NT2/D1 (cell line): ENCODE measurements around the gene CYP46A1.

ENCODE experiments used
- DNase-seq: peaks from one replicate; pipeline ENCODE4 v3.0.0-alpha.2; 2011; ENCODE audit warnings: low read depth, low spot score
- H3K27me3 ChIP-seq: 2 replicates; pipeline ENCODE4 v1.6.0; 2011; ENCODE audit warnings: mild to moderate bottlenecking; ENCODE audit not compliant: insufficient read length, insufficient read depth
- H3K36me3 ChIP-seq: 2 replicates; pipeline ENCODE4 v1.6.1; 2011; ENCODE audit warnings: mild to moderate bottlenecking, low read length, mixed read lengths; ENCODE audit not compliant: insufficient read depth, insufficient read length
- H3K4me1 ChIP-seq: 2 replicates; pipeline ENCODE4 v1.5.1; 2011; ENCODE audit not compliant: insufficient read depth, insufficient read length
- H3K4me3 ChIP-seq: 2 replicates; pipeline ENCODE4 v1.5.1; 2011; ENCODE audit warnings: low read depth; ENCODE audit not compliant: insufficient read length
- H3K9ac ChIP-seq: 2 replicates; pipeline ENCODE4 v1.6.0; 2011; ENCODE audit warnings: low read depth; ENCODE audit not compliant: insufficient read length
- H3K9me3 ChIP-seq: 2 replicates; pipeline ENCODE4 v1.5.1; 2011; ENCODE audit warnings: mild to moderate bottlenecking, low read length; ENCODE audit not compliant: insufficient read depth
- SUZ12 ChIP-seq: IDR thresholded peaks from 2 replicates; pipeline ENCODE4 v1.6.1; 2011; ENCODE audit not compliant: insufficient read length, insufficient read depth; ENCODE audit errors: extremely low read depth
- YY1 ChIP-seq: IDR thresholded peaks from 2 replicates; pipeline ENCODE4 v1.6.1; 2011; ENCODE audit not compliant: insufficient read length, insufficient read depth
- ZNF274 ChIP-seq: IDR thresholded peaks from 2 replicates; pipeline ENCODE4 v1.6.1; 2011; ENCODE audit warnings: mild to moderate bottlenecking, low read depth, low read length

The CYP46A1 gene

GRCh38 chr14:99679996-99680395, 4.1 kb upstream of the CYP46A1 start:
- DNase-seq = no peak
- Histone ChIP-seq H3K4me3 (no peak overlapping the region), H3K9ac (no peak overlapping the region), H3K36me3 (no peaks in the 10 kb centered on the region), H3K4me1 (peaks cover 11% of the 10 kb centered on the region), H3K9me3 (peaks cover 18% of the 10 kb centered on the region), H3K27me3 (no peaks in the 10 kb centered on the region)
- TF ChIP-seq SUZ12 (no peak), ZNF274 (no peak), YY1 (no peak)

- Histone ChIP-seq H3K9me3 (peaks cover 18% of the 10 kb centered on the region), H3K4me1 (peaks cover 4% of the 10 kb centered on the region), H3K36me3 (no peaks in the 10 kb centered on the region), H3K27me3 (no peaks in the 10 kb centered on the region), H3K4me3 (no peak overlapping the region), H3K9ac (no peak overlapping the region)
- no peak for DNase-seq
- TF ChIP-seq ZNF274 (no peak), SUZ12 (no peak), YY1 (no peak)
Observed at GRCh38 chr14:99681101-99681831, 2.8 kb upstream of the CYP46A1 start.

- Histone ChIP-seq H3K4me3 (no peak overlapping the region), H3K4me1 (no peaks in the 10 kb centered on the region), H3K36me3 (no peaks in the 10 kb centered on the region), H3K27me3 (no peaks in the 10 kb centered on the region), H3K9ac (no peak overlapping the region), H3K9me3 (peaks cover 18% of the 10 kb centered on the region)
- DNase-seq = no peak
- TF ChIP-seq SUZ12 (no peak), YY1 (no peak), ZNF274 (no peak)
Observed at GRCh38 chr14:99681832-99682148, 2.3 kb upstream of the CYP46A1 start.

GRCh38 chr14:99682809-99683618, 1.1 kb upstream of the CYP46A1 start:
- H3K4me1 ChIP-seq = no peaks in the 10 kb centered on the region
- peak overlapping the region; percentile 66 for H3K4me3 ChIP-seq
- TF ChIP-seq YY1 (no peak), ZNF274 (no peak), SUZ12 (no peak)
- peak overlapping the region; percentile 84 for H3K9ac ChIP-seq
- H3K9me3 ChIP-seq = peaks cover 8% of the 10 kb centered on the region
- no peaks in the 10 kb centered on the region for H3K36me3 ChIP-seq
- H3K27me3 ChIP-seq = no peaks in the 10 kb centered on the region
- DNase-seq = no peak

- H3K9ac ChIP-seq = peak overlapping the region; percentile 42
- no peak for DNase-seq
Observed at GRCh38 chr14:99684410-99684934, 374 bp downstream of the CYP46A1 start.

GRCh38 chr14:99685151-99685591, 1.1 kb downstream of the CYP46A1 start:
- H3K9ac ChIP-seq = no peak overlapping the region
- no peak overlapping the region for H3K4me3 ChIP-seq
- no peaks in the 10 kb centered on the region for H3K27me3 ChIP-seq
- TF ChIP-seq ZNF274 = no peak
- TF ChIP-seq SUZ12 = no peak
- no peak for TF ChIP-seq YY1
- no peaks in the 10 kb centered on the region for H3K36me3 ChIP-seq
- no peak for DNase-seq
- H3K9me3 ChIP-seq = no peaks in the 10 kb centered on the region
- no peaks in the 10 kb centered on the region for H3K4me1 ChIP-seq

More at GRCh38 chr14:99684410-99684934, 374 bp downstream of the CYP46A1 start:
- peak overlapping the region; percentile 51 for H3K4me3 ChIP-seq
- H3K27me3 ChIP-seq = no peaks in the 10 kb centered on the region
- TF ChIP-seq YY1 (no peak), ZNF274 (no peak), SUZ12 (no peak)
- no peaks in the 10 kb centered on the region for H3K36me3 ChIP-seq
- H3K4me1 ChIP-seq = no peaks in the 10 kb centered on the region
- no peaks in the 10 kb centered on the region for H3K9me3 ChIP-seq

- Histone ChIP-seq H3K36me3 (no peaks in the 10 kb centered on the region), H3K27me3 (no peaks in the 10 kb centered on the region), H3K9ac (no peak overlapping the region), H3K4me3 (no peak overlapping the region), H3K9me3 (no peaks in the 10 kb centered on the region), H3K4me1 (no peaks in the 10 kb centered on the region)
- no peak for DNase-seq
- TF ChIP-seq YY1 = no peak
- TF ChIP-seq ZNF274 = no peak
Observed at GRCh38 chr14:99685596-99685995, 1.5 kb downstream of the CYP46A1 start.
